Natural killer cell (primary cell): ENCODE data around the gene CBLB. TPM values are rescaled to one million over a fixed set of nuclear protein-coding genes. Genes with fewer than 3 reads are reported as not detected.

Source experiments
- ATAC-seq, 3 donors: fragments of 150-1000 bp in 2 of 3; fragments of 200-7000 bp in 1 of 3; cut with Tn5 transposase; 1 replicate in 1 of 3; 2 replicates in 2 of 3; pipeline ENCODE4 v1.10.0; 2021; ENCODE audit warnings: mild to moderate bottlenecking in 2 of 3, moderate library complexity in 2 of 3
- DNase-seq, 2 donors: peaks; one replicate each; pipeline versions ENCODE4 v3.0.0 to v3.0.0-alpha.2; 2013 to 2021; ENCODE audit warnings: mixed read lengths in 1 of 2
- H3K27ac ChIP-seq: one replicate; pipeline ENCODE4 v1.5.1; 2013; ENCODE audit warnings: mild to moderate bottlenecking, low read length
- H3K27me3 ChIP-seq: one replicate; pipeline ENCODE4 v1.6.1; 2013; ENCODE audit warnings: low read length; ENCODE audit not compliant: control insufficient read depth, insufficient read depth
- H3K36me3 ChIP-seq: one replicate; pipeline ENCODE4 v1.6.1; 2013; ENCODE audit warnings: low read length; ENCODE audit not compliant: control insufficient read depth, insufficient read depth
- H3K4me1 ChIP-seq: one replicate; pipeline ENCODE4 v1.6.1; 2013; ENCODE audit warnings: low read length; ENCODE audit not compliant: control insufficient read depth, insufficient read depth
- H3K4me3 ChIP-seq: one replicate; pipeline ENCODE4 v1.5.1; 2013; ENCODE audit warnings: low read length
- H3K9me3 ChIP-seq: one replicate; pipeline ENCODE4 v1.6.1; 2013; ENCODE audit warnings: low read length; ENCODE audit not compliant: control insufficient read depth, insufficient read depth
- H3K27ac Mint-ChIP-seq, 2 donors: one replicate each; pipeline ENCODE4 v1.8.0; 2022; ENCODE audit warnings: mild to moderate bottlenecking in 2 of 2, mixed read lengths in 2 of 2, moderate library complexity in 1 of 2
- H3K27me3 Mint-ChIP-seq, 2 donors: one replicate each; pipeline ENCODE4 v1.8.0; 2022; ENCODE audit warnings: low read depth in 2 of 2, mixed read lengths in 2 of 2
- H3K36me3 Mint-ChIP-seq: one replicate; pipeline ENCODE4 v1.8.0; 2022; ENCODE audit warnings: mixed read lengths
- H3K4me1 Mint-ChIP-seq, 2 donors: one replicate each; pipeline ENCODE4 v1.8.0; 2022; ENCODE audit warnings: mixed read lengths in 2 of 2
- H3K4me3 Mint-ChIP-seq: one replicate; pipeline ENCODE4 v1.8.0; 2022; ENCODE audit warnings: mild to moderate bottlenecking, moderate library complexity, mixed read lengths
- H3K9me3 Mint-ChIP-seq, 2 donors: one replicate each; pipeline ENCODE4 v1.8.0; 2022; ENCODE audit warnings: mixed read lengths in 2 of 2
- WGBS: methylation state at CpG from one replicate; pipeline ENCODE4 v1.1.7; 2013; ENCODE audit warnings: missing lambda C conversion rate; ENCODE audit not compliant: insufficient coverage; 5-methylcytosine and 5-hydroxymethylcytosine counted together
- intact Hi-C: fragments of 100-400 bp; cut with micrococcal nuclease; formaldehyde crosslinking; loops from one replicate; pipeline ENCODE4 v1.14.2; 2022
- total RNA-seq, 4 donors: library from RNA; stranded (reverse); fragments of 120-200 nt in 1 of 4; gene quantifications; one replicate each; pipeline versions ENCODE4 v1.2.3 to v1.2.4, GENCODE V29; 2013 to 2022
- TF ChIP-seq, protein P1 (sequence below): fragments of 200-600 bp; IDR thresholded peaks from one replicate; pipeline ENCODE4 v1.8.0; 2022; ENCODE audit warnings: antibody characterized with exemption

CBLB gene
- total RNA-seq, 3 donors from 2014 or later (not counting 1 experiment from before 2014, with no cell fraction given), result 180 to 287 (median 230) TPM

DNA sequence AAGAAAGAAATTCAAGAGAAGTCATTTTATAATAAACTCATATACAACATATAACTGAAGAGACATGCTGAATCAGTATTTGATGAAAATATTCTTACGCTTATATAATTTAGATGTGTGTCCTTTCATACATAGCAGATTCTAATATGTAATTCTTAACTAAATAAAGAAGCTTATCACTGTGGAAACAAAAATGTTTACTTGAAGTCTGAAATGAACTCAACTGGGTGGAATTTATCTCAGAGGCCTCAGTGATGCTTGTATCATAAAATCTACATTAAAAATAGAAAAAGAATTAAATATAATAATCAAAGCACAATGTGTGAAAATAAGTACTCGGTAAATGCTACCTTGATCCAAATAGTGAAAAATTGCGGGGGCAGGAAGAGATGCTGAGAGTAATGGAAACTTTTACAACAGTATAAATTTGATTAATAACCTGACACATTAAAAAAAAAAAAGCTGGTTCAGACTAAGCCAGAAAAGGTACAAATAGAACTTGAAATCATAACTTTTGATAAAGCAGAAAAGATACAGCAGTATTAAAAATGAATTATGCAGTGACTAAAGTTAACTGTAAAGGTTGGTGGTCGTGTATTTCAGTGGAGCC is 12.0 kb upstream of the CBLB start:
- Mint-ChIP-seq H3K27ac (no peak overlapping the region), H3K27me3 (no peaks in the 10 kb centered on the region), H3K4me3 (no peak overlapping the region), H3K9me3 (no peaks in the 10 kb centered on the region), H3K4me1 (peaks cover 22 to 34% of the 10 kb centered on the region in 2 donors), H3K36me3 (no peaks in the 10 kb centered on the region)
- Histone ChIP-seq H3K4me1 (peaks cover 4% of the 10 kb centered on the region), H3K9me3 (no peaks in the 10 kb centered on the region), H3K27ac (no peak overlapping the region), H3K36me3 (no peaks in the 10 kb centered on the region), H3K4me3 (no peak overlapping the region), H3K27me3 (no peaks in the 10 kb centered on the region)
- TF ChIP-seq, protein P1, sequence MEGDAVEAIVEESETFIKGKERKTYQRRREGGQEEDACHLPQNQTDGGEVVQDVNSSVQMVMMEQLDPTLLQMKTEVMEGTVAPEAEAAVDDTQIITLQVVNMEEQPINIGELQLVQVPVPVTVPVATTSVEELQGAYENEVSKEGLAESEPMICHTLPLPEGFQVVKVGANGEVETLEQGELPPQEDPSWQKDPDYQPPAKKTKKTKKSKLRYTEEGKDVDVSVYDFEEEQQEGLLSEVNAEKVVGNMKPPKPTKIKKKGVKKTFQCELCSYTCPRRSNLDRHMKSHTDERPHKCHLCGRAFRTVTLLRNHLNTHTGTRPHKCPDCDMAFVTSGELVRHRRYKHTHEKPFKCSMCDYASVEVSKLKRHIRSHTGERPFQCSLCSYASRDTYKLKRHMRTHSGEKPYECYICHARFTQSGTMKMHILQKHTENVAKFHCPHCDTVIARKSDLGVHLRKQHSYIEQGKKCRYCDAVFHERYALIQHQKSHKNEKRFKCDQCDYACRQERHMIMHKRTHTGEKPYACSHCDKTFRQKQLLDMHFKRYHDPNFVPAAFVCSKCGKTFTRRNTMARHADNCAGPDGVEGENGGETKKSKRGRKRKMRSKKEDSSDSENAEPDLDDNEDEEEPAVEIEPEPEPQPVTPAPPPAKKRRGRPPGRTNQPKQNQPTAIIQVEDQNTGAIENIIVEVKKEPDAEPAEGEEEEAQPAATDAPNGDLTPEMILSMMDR, result no peak
- no peak for DNase-seq
- no peak for ATAC-seq
- intact Hi-C loops, result no loop called here
- WGBS, result 73% methylated on average over 1 of the region's 4 CpGs

DNA sequence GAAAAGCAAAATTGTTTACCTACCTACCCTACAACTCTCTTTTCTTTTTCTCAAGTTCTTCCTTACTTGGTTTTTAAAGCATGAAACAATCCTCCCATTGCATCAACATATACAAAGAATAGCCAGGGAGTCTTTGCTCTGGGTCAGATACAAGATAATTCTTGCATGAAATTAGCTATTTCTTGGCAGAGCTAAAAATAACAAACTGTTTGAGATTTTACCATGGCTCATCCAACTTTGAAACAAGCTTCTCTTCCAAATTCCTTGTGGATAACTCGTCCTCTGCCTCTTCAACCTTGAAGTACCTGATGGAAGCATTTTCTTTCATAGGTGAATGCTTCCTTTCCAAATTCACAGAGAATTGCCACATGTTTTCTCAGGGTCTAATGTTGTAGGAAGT is 9.2 kb upstream of the CBLB start:
- TF ChIP-seq, protein P1, result no peak
- no peaks in the 10 kb centered on the region for H3K27me3 ChIP-seq
- H3K9me3 Mint-ChIP-seq, result no peaks in the 10 kb centered on the region
- intact Hi-C loops, result no loop called here
- H3K27ac Mint-ChIP-seq, result peak overlapping the region; percentile 17 to 87
- no peak for DNase-seq
- H3K4me3 ChIP-seq, result no peak overlapping the region
- no peak for ATAC-seq
- H3K4me1 ChIP-seq, result peaks cover 4% of the 10 kb centered on the region
- no peaks in the 10 kb centered on the region for H3K9me3 ChIP-seq
- peak overlapping the region; percentile 17 for H3K4me3 Mint-ChIP-seq
- 100% methylated on average over 1 of the region's 1 CpG for WGBS
- H3K27me3 Mint-ChIP-seq, result no peaks in the 10 kb centered on the region
- no peak overlapping the region for H3K27ac ChIP-seq
- no peaks in the 10 kb centered on the region for H3K36me3 ChIP-seq
- no peaks in the 10 kb centered on the region for H3K36me3 Mint-ChIP-seq
- peaks cover 24 to 25% of the 10 kb centered on the region in 2 donors for H3K4me1 Mint-ChIP-seq

DNA sequence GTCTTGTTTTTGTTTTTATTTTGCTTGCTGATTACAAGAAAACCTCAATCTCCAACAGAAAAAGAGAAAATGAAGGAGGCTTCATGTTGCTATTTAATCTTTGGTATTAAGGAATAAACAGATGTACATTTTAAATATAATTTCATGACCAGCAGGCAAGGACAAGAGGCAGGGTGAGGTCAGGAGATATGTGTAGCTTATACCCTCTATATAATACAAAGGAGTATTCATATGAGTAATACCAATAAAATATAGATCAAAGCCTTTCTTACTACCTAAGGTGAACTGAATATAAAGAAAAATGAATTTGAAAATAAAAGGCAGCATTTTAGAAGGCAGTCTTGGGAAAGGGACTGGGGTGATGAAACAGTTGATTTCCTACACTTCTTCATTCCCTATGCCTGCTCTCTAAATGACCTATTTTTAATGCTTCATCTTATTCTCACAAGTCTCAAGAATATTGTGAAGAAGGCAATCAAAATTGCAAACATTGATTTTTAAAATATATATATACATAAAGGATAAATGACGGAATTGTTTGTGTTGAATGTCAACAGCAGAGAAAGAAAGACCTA is 8.6 kb upstream of the CBLB start:
- whole genome bisulfite sequencing, result no CpG with 5 or more reads among the region's 1 CpG
- intact Hi-C loops, result no loop called here
- Histone ChIP-seq H3K4me1 (peaks cover 4% of the 10 kb centered on the region), H3K9me3 (no peaks in the 10 kb centered on the region), H3K27ac (peak overlapping the region; percentile 65), H3K27me3 (no peaks in the 10 kb centered on the region), H3K4me3 (peak overlapping the region; percentile 4), H3K36me3 (no peaks in the 10 kb centered on the region)
- peak overlapping the region; percentile 79 for H3K4me3 Mint-ChIP-seq
- peak overlapping the region; percentile 87 to 92 for H3K27ac Mint-ChIP-seq
- ATAC-seq, result peak; percentile 24 to 46 (median 32)
- H3K4me1 Mint-ChIP-seq, result peaks cover 24% of the 10 kb centered on the region in 2 donors
- H3K27me3 Mint-ChIP-seq, result no peaks in the 10 kb centered on the region
- TF ChIP-seq, protein P1, result no peak
- no peaks in the 10 kb centered on the region for H3K9me3 Mint-ChIP-seq
- no peak for DNase-seq
- H3K36me3 Mint-ChIP-seq, result no peaks in the 10 kb centered on the region
